Type B pancreatic cell (in vitro differentiated cells): ENCODE results near the gene IGF1R. TPM values are rescaled to one million over a fixed set of nuclear protein-coding genes. Genes with fewer than 3 reads are reported as not detected.

Experiments used
- DNase-seq: peaks from one replicate; pipeline ENCODE4 v3.0.0; 2021; ENCODE audit warnings: mixed read lengths; ENCODE audit not compliant: unreplicated experiment; ENCODE audit errors: extremely low spot score
- H3K27ac Mint-ChIP-seq: 2 replicates; pipeline ENCODE4 v1.8.0; 2021; ENCODE audit warnings: mild to moderate bottlenecking, mixed read lengths
- H3K27me3 Mint-ChIP-seq: 2 replicates; pipeline ENCODE4 v1.8.0; 2021; ENCODE audit warnings: mixed read lengths
- H3K36me3 Mint-ChIP-seq: 2 replicates; pipeline ENCODE4 v1.8.0; 2021; ENCODE audit warnings: mixed read lengths
- H3K4me1 Mint-ChIP-seq: one replicate; pipeline ENCODE4 v1.8.0; 2021; ENCODE audit warnings: mixed read lengths; ENCODE audit not compliant: unreplicated experiment
- H3K4me3 Mint-ChIP-seq: 2 replicates; pipeline ENCODE4 v1.8.0; 2021; ENCODE audit warnings: mild to moderate bottlenecking, mixed read lengths
- H3K9me3 Mint-ChIP-seq: 2 replicates; pipeline ENCODE4 v1.8.0; 2021; ENCODE audit warnings: mixed read lengths
- CTCF ChIP-seq: fragments of 200-600 bp; sonication (generic); conservative IDR thresholded peaks from 2 replicates; pipeline ENCODE4 v1.5.0; 2021; ENCODE audit warnings: antibody characterized with exemption, mild to moderate bottlenecking
- microRNA-seq: library from miRNA; unstranded; fragments of <30 nt; microRNA quantifications from one replicate; pipeline ENCODE4, GENCODE V29; 2020
- total RNA-seq: library from RNA; stranded (reverse); gene quantifications from 2 replicates; pipeline ENCODE4 v1.2.1, GENCODE V29; 2021; ENCODE audit warnings: low replicate concordance

IGF1R gene
- total RNA-seq, 1 donor from 2014 or later = 87.1 TPM

- H3K27me3 Mint-ChIP-seq = no peaks in the 10 kb centered on the region
- no peaks in the 10 kb centered on the region for H3K36me3 Mint-ChIP-seq
- H3K4me1 Mint-ChIP-seq = peaks cover 15% of the 10 kb centered on the region
- peak overlapping the region; percentile 5 for H3K27ac Mint-ChIP-seq
- DNase-seq = no peak
- peak overlapping the region; percentile 23 for H3K4me3 Mint-ChIP-seq
- TF ChIP-seq CTCF = no peak
- no peaks in the 10 kb centered on the region for H3K9me3 Mint-ChIP-seq
Observed at GRCh38 chr15:99009741-99010330, 361.5 kb downstream of the IGF1R start.

- H3K4me1 Mint-ChIP-seq = peaks cover 16% of the 10 kb centered on the region
- no peaks in the 10 kb centered on the region for H3K9me3 Mint-ChIP-seq
Observed at GRCh38 chr15:99010768-99011167, 362.4 kb downstream of the IGF1R start.

More at GRCh38 chr15:99010768-99011167, 362.4 kb downstream of the IGF1R start:
- H3K27ac Mint-ChIP-seq = no peak overlapping the region
- no peak overlapping the region for H3K4me3 Mint-ChIP-seq
- no peak for DNase-seq
- H3K36me3 Mint-ChIP-seq = no peaks in the 10 kb centered on the region
- TF ChIP-seq CTCF = no peak
- H3K27me3 Mint-ChIP-seq = peaks cover 1% of the 10 kb centered on the region

Small RNA genes within 50 kb of the gene (microRNA-seq; reads per million reads assigned to microRNA genes)
- 0.83 reads per million for gene MIR4714
